Measurements from ENCODE around the gene SLC35G2. TPM values are rescaled to one million over a fixed set of nuclear protein-coding genes. Genes with fewer than 3 reads are reported as not detected.
A peak's percentile ranks its signal among the peaks of the same experiment; 100 is the strongest.

Gene SLC35G2
- total RNA-seq, 1 experiment from 2014 or later: 6.6 TPM

DNA sequence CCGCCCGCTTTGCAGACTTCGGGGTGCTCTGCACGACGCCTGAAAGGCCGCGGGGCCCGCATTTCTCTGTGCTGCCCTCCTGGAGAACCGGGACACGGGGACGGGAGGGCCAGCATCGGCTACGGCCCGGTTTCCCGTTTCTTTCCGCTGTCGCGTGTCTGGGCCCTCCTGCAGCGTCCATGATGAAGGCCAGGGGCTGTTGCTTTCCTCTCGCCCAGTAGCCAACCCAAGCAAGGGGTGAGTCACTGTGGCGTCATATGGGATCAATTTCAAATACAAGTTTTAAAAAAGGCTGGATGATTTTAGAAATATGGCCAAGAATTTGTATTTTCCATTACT, 435 bp downstream of the SLC35G2 start:
- Histone ChIP-seq H3K18ac (ENCODE audit: insufficient read length, low read depth, low read length) (no peak overlapping the region), H3K23ac (ENCODE audit: insufficient read length, low read depth, low read length) (no peak overlapping the region), H2BK12ac (ENCODE audit: insufficient read length, low read depth, low read length) (no peak overlapping the region), H2BK20ac (ENCODE audit: low read depth, low read length, poor library complexity, severe bottlenecking) (no peak overlapping the region), H3K14ac (ENCODE audit: insufficient read depth, low read length) (0 out of 2 replicates have a peak overlapping the region, but pooled peaks have one; percentile 72), H2BK5ac (ENCODE audit: insufficient read length, low read length) (no peak overlapping the region), H2BK120ac (ENCODE audit: low read depth, low read length, poor library complexity, severe bottlenecking) (no peak overlapping the region), H3K56ac (ENCODE audit: insufficient read length, low read depth, low read length) (no peak overlapping the region), H3K79me2 (ENCODE audit: insufficient read depth, low read length) (peaks cover 3% of the 10 kb centered on the region; the same call in 1 of the 2 replicates), H3K9ac (ENCODE audit: extremely low read depth, insufficient read length, low read length) (peak overlapping the region; percentile 49), H4K20me1 (ENCODE audit: control insufficient read depth, insufficient read depth, insufficient read length) (no peaks in the 10 kb centered on the region), H3K4ac (ENCODE audit: low read depth, low read length) (no peak overlapping the region), H3K79me1 (ENCODE audit: insufficient read depth, low read depth, low read length, poor library complexity, severe bottlenecking) (no peaks in the 10 kb centered on the region), H3K9me3 (ENCODE audit: control insufficient read depth, low read depth, low read length) (no peaks in the 10 kb centered on the region), H3T11ph (ENCODE audit: low read length) (no peak overlapping the region), H2BK15ac (ENCODE audit: low read depth, low read length) (no peak overlapping the region), H3K4me1 (ENCODE audit: insufficient read depth, low read length) (no peaks in the 10 kb centered on the region), H3K27ac (ENCODE audit: insufficient read length, low read depth, low read length) (no peak overlapping the region), H3K4me2 (ENCODE audit: insufficient read depth, insufficient read length, low read length) (peak overlapping the region; percentile 77), H4K91ac (ENCODE audit: insufficient read length, low read depth, low read length) (no peak overlapping the region), H3K23me2 (ENCODE audit: insufficient read length, low read depth, low read length, poor library complexity, severe bottlenecking) (peaks cover 12% of the 10 kb centered on the region), H4K8ac (replicated peaks; ENCODE audit: insufficient read length, low read depth, low read length) (no peak overlapping the region), H3K27me3 (ENCODE audit: insufficient read depth, low read length) (no peaks in the 10 kb centered on the region; the same call in 1 of the 2 replicates), H2AK5ac (ENCODE audit: insufficient read length, low read length) (no peak overlapping the region), H2AFZ (ENCODE audit: low read length) (no peak overlapping the region), H4K5ac (ENCODE audit: insufficient read length, low read depth, low read length) (no peak overlapping the region)
- H3K9me3 Mint-ChIP-seq: peaks cover 8 to 14% of the 10 kb centered on the region in 2 experiments
- peaks cover 12% of the 10 kb centered on the region for H3K27me3 Mint-ChIP-seq (ENCODE audit: low read depth)
- peaks cover 19 to 20% of the 10 kb centered on the region in 2 experiments for H3K4me1 Mint-ChIP-seq
- DNase-seq: peak; percentile 60
- no CpG with 5 or more reads among the region's 21 CpGs for WGBS (ENCODE audit: extremely low coverage, insufficient read length, low lambda C conversion rate)
- peak overlapping the region; percentile 82 to 83 for H3K4me3 Mint-ChIP-seq
- TF ChIP-seq, protein P1, sequence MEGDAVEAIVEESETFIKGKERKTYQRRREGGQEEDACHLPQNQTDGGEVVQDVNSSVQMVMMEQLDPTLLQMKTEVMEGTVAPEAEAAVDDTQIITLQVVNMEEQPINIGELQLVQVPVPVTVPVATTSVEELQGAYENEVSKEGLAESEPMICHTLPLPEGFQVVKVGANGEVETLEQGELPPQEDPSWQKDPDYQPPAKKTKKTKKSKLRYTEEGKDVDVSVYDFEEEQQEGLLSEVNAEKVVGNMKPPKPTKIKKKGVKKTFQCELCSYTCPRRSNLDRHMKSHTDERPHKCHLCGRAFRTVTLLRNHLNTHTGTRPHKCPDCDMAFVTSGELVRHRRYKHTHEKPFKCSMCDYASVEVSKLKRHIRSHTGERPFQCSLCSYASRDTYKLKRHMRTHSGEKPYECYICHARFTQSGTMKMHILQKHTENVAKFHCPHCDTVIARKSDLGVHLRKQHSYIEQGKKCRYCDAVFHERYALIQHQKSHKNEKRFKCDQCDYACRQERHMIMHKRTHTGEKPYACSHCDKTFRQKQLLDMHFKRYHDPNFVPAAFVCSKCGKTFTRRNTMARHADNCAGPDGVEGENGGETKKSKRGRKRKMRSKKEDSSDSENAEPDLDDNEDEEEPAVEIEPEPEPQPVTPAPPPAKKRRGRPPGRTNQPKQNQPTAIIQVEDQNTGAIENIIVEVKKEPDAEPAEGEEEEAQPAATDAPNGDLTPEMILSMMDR (conservative IDR thresholded peaks at IDR 0.05): no peak
- peaks cover 8 to 16% (median 8%) of the 10 kb centered on the region in 3 experiments for H3K36me3 Mint-ChIP-seq (ENCODE audit: insufficient read depth in 1 of 3, low read depth in 3 of 3)
- peak overlapping the region in 1 of 3 experiments; percentile 7; a peak in 1 of 7 replicates for H3K27ac Mint-ChIP-seq

Measured in H9 (cell line).